ENCODE measurements around the gene PCBD1.

DNA sequence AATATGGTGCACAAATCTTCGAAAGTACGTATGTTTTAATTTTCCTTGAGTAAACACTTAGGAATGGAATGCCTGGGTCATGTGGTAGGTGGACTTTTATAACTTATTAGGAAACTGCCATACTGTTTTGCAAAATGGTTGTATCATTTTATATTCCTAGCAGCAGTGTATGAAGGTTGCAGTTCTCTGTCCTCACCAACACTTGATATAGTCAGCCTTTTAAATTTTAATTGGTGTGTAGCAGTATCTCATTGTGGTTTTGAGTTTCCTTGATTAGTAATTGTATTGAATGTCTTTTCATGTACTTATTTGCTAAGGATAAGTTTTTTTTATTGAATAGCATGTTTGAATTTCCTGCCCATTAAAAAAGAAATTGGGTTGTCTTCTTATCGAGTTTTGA, 926 bp upstream of the PCBD1 start:
- TF ChIP-seq, protein P1, sequence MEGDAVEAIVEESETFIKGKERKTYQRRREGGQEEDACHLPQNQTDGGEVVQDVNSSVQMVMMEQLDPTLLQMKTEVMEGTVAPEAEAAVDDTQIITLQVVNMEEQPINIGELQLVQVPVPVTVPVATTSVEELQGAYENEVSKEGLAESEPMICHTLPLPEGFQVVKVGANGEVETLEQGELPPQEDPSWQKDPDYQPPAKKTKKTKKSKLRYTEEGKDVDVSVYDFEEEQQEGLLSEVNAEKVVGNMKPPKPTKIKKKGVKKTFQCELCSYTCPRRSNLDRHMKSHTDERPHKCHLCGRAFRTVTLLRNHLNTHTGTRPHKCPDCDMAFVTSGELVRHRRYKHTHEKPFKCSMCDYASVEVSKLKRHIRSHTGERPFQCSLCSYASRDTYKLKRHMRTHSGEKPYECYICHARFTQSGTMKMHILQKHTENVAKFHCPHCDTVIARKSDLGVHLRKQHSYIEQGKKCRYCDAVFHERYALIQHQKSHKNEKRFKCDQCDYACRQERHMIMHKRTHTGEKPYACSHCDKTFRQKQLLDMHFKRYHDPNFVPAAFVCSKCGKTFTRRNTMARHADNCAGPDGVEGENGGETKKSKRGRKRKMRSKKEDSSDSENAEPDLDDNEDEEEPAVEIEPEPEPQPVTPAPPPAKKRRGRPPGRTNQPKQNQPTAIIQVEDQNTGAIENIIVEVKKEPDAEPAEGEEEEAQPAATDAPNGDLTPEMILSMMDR (IDR thresholded peaks at IDR 0.05; ENCODE audit: low read depth, low read length) = no peak
- TF ChIP-seq EZH2phosphoT487 (IDR thresholded peaks at IDR 0.05; ENCODE audit: low read depth) = no peak
